T-helper 2 cell treated with Interferon-gamma antibody and Interleukin-4, amounts not matched to agents 100 ng/mL and 5 ng/mL, for 36 hours (primary cell): ENCODE data around the gene MYOCOS. TPM values are rescaled to one million over a fixed set of nuclear protein-coding genes. Genes with fewer than 3 reads are reported as not detected.
"Not testable (repeated sequence)": the region's sequence is repeated elsewhere in the genome, so short reads cannot be mapped to it uniquely, and the experiment has no call there.

Source experiments
- intact Hi-C: fragments of 100-400 bp; cut with micrococcal nuclease; formaldehyde crosslinking; loops from one replicate; pipeline ENCODE4 v1.15.1; 2023
- total RNA-seq: library from RNA; stranded (reverse); gene quantifications from 2 replicates; pipeline ENCODE4 v1.2.3, GENCODE V29; 2022

The MYOCOS gene, protein sequence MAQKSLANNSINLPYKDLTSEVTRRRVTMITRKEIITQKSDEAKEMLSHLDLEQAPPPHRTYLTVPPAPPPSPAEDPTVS
- total RNA-seq = 0.09 and 0.18 TPM in 2 replicates

DNA sequence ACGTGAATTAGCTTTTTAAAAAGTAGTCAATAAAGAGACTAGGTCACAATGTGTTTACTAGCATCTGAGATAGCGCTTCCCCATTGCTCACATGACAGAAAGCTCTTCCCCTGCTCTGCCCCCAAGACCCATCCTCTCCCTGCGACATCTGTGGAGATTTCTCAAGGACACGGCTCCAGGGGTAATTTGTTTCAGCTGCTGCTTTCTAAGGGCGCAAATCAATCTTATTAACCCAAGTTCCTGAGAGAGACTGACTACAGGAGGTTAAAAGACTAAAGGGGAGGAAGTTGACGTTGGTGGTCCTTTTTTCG, at the start of gene MYOCOS:
MYOCOS (plus strand) TSS at position 92 of the 311 bp plus-strand sequence. CDS start 1,641 bp downstream, outside the sequence.
- intact Hi-C loops = no loop called here

DNA sequence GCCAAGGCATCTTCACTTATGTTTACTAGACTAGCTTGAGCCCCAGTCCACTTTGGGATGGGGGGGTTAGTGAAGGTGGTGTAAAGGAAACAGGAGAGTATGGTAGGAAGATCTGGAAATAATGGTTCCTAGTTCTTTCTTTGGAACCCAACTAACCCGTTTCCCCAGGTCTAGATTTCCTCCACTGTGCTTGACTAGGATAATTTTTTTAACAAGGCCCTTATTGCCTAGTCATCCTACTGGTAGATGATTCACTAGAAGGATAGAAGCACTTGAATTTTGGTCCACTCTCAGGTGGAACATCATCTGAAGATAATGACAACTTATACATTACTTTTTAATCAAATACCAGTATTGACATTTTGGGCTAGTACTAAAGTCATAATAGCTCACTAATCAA, 45.9 kb upstream of the MYOCOS start:
- intact Hi-C loops = no loop called here

DNA sequence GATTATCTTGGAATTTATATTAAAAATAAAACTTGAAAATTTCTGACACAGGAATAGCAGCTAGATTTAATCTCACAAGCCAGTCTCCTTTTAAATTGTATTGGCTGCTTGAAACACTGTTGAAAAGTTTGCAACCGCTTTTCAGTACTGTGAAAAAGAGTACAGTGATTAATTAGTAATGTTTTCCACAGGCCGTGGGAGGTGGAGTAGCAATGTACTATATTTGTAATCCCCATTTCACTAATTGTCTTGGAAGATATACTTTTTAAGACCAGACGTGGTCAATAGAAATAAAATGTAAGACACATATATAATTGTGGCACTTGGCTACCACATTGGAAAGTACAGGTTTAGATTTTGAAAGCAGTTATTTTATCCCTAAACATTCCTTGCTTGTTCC, 40.8 kb upstream of the MYOCOS start:
- intact Hi-C loops = loop anchor here (5.0 kb wide), 1 partner anchor 44 kb away; no protein-coding TSS in a partner anchor

DNA sequence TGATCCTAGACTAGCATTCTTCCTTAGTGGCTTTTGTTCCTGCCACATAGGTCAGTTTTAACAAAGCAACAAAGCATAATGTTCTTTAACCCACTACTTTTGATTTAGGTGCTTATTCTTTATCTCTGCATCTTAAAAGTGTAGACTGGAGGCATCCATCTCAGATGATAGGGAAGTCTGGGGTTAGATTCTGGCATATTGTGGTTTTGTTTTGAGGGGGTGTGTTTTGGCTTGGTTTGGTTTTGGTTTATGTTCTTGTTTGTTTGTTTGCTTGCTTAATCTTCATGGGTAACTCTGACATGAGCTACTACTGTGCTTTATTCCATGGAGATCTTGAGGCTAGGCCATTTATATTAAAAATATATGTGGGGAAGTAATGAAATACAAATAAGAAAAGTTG, 40.3 kb upstream of the MYOCOS start:
- intact Hi-C loops = loop anchor here (5.0 kb wide), 1 partner anchor 44 kb away; no protein-coding TSS in a partner anchor

DNA sequence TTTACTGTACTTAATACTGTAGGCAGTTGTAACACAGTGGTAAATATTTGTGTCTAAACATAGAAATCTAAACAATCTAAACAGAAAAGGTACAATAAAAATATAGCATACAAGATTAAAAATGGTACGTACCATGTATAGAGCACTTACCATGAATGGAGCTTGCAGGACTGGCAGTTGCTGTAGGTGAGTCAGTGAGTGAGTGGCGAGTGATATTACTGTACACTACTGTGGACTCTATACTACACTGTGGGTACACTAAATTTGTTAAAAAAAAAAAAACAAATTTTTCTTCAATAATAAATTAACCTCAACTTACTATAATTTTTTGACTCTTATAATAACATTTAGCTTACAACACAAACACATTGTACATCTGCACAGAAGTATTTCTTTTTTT, 39.5 kb upstream of the MYOCOS start:
- intact Hi-C loops = loop anchor here (5.0 kb wide), 1 partner anchor 45 kb away; no protein-coding TSS in a partner anchor

DNA sequence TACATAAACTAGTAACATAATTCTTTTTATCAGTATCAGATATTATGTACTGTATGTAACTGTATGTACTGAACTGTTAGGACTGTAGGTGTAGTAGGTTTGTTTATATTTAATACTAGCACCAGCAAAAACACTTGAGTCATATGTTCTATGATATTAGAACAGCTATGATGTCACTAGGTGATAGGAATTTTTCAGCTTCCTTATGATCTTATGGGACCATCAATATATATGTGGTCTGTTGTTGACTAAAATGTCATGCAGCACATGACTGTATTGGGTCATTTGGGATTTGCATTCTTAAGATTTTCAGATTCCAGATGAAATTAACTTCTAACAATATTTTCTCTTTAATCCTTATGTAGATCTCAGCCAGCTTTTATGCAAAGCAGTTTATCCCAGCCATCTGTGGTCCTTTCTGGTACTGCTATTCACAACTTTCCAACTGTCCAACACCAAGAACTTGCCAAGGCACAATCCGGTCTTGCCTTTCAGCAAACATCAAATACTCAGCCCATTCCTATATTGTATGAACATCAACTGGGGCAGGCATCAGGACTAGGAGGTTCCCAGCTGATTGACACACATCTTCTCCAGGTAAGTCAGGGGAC, 38.3 kb upstream of the MYOCOS start:
- intact Hi-C loops = loop anchor here (5.0 kb wide), 1 partner anchor 46 kb away; no protein-coding TSS in a partner anchor

DNA sequence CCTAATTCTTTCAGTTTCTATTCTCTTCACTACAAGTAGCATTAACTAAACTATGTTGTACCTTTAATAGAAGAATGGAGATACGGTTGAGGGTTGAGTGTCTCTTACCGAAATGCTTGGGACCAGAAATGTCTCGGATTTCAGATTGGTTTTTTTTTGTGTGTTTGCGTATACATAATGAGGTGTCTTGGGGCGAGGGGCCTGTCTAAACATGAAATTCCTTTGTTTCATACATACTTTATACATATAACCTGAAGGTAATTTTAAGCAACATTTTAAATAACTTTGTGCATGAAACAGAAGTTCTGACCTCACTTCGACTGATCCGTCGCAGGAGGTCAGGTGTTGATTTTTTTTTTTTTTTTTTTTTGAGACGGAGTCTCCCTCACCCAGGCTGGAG, 36.3 kb upstream of the MYOCOS start:
- intact Hi-C loops = no loop called here

DNA sequence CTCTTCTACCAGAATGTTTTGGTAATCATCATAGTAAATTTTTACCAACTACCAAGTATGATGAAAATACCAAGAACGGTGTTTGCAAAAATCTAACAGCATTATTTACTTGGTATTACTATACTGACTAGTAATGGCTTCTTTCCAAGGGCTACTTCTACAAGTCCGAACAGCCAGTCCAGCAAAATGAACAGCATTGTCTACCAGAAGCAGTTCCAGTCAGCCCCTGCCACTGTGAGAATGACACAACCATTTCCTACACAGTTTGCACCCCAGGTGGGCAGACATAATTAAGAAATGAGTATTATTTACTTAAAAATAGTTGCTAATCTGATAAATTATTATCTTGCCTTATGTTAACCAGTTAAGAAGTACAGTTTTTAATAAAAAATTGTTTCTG, 33.8 kb upstream of the MYOCOS start:
- intact Hi-C loops = no loop called here

DNA sequence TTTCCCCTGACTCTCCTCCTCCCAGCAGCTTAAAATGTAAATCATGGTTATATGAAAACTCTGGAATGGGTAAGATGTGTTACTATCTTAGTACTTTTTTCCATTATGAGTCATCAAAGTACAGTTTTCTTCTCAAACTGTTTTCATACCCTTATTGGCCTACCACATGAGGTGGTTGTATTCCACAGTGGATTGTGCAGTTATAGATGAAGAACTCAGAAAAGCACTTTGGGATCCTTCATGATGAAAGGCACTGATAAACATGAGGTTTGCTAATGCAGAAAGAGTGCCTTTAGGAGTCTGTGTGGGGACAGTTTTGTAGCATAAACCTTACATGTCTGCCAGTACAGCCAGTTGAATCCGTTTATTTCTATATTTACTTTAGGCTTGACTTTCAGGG, 32.0 kb upstream of the MYOCOS start:
- intact Hi-C loops = no loop called here

DNA sequence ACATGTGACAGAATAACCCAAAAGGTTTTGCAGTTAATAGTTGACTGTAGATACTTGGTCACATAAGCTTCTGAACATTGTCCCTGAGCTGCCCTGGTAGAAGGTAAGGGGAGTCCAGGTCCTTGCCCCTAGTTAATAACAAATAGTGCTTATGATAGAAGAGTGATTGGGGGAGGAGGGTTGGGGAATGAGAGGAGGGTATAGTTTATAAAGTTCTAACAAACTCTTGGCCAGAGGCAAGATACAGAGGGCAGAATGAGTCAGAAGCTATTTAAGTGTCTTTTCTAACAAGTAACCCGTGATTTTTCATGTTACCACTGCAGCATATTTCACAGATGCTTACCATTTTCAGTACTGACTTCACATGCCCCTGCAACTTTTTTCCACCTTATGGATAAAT, 26.7 kb upstream of the MYOCOS start:
- intact Hi-C loops = no loop called here

DNA sequence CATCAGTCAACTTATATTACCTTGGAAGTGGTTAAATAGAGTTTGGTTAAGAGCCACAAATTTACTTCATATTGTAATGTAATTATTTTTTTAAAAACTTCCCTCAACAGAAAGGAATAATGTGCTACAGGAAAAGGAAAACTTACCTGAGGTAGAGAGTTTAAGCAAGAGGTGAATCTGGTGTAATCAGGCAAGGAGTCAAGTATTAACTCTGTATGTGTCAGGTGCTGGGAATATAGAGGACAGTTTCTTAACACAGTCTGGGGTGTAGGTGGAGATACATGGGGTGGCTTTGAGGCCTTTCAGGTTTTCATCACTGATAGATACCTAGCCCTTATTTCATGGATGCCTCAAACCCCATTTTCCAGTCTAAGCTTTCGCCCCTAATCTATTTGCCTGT, 25.9 kb upstream of the MYOCOS start:
- intact Hi-C loops = no loop called here

DNA sequence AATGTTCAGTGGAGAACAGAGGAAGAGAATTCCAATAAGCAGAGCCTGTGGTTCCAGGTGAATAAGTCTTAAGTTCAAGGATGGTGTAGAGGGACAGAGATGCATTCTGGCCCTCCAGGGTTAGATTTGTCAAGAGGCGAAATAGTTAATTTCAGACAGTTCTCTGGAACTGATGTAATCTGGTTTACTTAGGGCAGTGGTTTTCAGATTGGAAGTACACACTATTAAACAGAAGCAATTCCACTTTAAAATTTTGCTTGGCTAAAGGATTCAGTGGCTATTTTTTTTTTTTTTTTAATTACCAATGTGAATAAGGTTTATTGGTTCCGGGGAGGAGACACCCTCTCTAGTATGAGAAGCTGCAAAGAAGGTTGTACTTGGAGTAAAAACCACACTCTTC, 25.3 kb upstream of the MYOCOS start:
- intact Hi-C loops = no loop called here

DNA sequence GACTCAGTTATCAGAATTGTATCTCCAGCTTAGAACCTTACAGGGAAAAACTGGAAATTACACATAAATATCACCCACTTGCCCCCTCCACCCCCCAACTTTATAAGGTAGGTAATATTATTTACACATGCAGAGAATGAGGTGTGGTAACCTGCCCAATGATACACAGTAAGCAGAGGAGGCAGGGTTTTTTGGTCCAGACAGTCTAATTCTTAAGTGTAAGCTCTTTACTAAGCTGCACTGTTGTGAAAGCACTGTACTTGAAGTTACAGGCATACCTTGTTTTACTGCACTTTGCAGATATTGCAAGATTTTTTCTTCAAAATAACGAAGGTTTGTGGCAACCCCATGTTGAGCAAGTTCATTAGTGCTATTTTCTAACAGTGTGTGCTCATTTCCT, 24.8 kb upstream of the MYOCOS start:
- intact Hi-C loops = no loop called here

DNA sequence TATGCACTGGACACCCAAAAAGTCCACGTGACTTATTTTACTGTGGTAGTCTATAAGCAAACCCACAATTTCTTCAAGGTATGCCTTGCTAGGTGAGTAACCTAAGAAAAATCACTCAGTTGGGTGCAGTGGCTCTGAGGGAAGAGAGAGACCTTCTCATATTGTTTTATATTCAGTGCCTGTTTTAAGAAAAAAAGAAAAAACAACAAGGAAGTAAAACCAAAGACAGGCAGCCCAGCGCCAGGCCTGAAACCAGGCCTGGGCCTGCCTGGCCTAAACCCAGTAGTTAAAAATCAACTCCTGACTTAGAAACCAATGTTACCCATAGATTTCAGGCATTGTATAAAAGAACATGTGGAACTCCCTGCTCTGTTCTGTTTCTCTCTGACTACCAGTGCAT, 21.7 kb upstream of the MYOCOS start:
- intact Hi-C loops = not testable (repeated sequence)

DNA sequence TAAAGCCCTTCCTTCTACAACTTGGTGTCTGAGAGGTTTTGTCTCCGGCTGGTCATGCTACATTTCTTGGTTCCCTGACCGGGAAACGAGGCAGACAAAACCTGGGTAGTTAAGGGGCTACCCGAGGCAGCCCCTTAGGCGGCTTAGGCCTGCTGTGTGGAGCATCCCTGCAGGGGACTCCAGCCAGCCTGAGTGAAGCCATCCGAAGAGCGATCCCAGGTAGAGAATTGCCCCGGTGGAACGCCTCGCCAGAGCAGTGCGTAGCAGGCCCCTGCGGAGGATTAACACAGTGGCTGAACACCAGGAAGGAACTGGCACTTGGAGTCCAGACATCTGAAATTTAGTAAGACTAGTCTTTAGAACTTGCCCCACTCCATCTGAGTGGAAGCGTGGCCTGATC, 21.2 kb upstream of the MYOCOS start:
- intact Hi-C loops = no loop called here

DNA sequence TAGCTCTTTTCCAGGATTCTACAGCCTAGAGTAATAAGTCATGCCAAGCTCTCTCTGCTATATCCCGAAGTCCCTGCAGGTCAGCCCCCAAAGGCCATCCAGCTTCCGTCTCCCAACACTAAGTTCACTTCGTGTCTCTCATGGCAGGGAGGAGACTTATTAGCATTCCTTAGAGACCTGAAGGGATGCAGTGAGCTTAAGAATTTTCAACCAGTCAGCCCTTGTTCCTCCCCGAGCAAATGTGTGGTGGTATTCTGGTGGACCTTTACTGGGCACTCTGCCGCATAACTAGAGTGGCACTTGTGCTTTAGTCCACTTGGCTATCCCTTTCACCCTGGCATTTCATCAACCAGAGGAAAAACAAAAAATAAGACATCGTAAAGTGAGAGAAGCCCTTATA, 19.0 kb upstream of the MYOCOS start:
- intact Hi-C loops = not testable (repeated sequence)

DNA sequence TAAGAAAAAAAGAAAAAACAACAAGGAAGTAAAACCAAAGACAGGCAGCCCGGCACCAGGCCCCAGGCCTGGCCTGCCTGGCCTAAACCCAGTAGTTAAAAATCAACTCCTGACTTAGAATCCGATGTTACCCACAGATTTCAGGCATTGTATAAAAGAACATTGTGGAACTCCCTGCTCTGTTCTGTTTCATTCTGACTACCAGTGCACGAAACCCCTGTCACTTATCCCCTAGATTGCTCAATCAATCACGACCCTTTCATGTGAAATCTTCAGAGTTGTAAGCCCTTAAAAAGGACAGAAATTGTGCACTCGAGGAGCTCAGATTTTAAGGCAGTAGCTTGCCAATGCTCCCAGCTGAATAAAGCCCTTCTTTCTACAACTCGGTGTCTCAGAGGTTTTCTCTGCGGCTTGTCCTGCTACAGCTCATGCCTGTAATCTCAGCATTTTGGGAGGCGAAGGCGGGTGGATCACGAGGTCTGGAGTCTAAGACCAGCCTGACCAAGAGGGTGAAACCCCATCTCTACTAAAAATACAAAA, 15.6 kb upstream of the MYOCOS start:
- intact Hi-C loops = no loop called here

DNA sequence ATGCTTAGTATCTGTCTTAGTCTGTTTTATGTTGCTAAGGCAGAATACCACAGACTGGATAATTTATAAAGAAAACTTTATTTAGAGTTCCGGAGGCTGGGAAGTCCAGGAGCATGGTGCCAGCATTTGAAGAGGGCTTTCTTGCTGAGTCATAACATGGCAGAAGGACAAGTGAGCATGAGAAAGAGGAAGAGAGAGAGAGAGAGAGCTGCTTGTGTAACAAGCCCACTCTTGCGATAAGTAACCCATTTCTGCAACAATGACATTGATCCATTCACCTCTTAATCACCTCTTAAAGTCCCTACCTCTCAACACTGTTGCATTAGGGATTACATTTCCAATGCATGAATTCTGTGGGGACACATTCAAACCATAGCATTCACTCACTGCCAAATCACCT, 11.7 kb upstream of the MYOCOS start:
- intact Hi-C loops = no loop called here

DNA sequence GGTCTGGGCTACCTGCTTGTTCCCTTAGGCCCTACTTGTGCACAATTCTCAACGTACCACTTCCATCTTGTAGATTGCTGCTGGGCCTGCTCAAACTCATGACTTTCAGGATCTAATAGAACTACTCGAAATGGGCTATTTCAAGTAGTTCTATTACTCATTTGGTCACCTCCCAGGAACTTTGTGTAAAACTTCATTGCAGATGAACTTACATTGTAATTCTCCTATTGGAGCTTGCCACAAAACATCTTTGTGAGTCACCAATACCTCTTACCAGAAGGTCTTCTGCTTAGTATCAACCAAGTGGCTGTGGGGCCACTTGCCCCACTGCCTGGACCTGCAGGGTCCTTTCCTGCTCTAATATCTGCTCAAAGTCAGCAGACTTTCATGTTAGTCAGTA, 10.7 kb upstream of the MYOCOS start:
- intact Hi-C loops = no loop called here

DNA sequence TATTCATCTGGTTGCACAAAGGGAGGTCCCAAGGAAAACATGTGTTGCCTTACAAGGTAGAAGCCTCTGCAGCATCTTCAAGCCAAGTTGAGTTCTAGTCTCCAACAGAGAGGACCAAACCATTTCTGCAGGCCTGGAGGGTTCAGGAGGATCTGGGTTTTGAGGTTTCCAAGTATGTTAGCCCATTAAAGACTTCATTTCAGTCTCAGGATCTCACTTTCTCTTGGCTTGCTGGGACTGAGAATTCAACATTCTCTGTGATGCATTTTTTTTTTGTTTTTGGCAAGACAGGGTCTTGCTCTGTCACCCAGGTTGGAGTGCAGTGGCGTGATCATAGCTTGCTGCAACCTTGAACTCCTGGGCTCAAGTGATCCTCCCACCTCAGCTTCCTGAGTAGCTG, 8.8 kb upstream of the MYOCOS start:
- intact Hi-C loops = no loop called here

DNA sequence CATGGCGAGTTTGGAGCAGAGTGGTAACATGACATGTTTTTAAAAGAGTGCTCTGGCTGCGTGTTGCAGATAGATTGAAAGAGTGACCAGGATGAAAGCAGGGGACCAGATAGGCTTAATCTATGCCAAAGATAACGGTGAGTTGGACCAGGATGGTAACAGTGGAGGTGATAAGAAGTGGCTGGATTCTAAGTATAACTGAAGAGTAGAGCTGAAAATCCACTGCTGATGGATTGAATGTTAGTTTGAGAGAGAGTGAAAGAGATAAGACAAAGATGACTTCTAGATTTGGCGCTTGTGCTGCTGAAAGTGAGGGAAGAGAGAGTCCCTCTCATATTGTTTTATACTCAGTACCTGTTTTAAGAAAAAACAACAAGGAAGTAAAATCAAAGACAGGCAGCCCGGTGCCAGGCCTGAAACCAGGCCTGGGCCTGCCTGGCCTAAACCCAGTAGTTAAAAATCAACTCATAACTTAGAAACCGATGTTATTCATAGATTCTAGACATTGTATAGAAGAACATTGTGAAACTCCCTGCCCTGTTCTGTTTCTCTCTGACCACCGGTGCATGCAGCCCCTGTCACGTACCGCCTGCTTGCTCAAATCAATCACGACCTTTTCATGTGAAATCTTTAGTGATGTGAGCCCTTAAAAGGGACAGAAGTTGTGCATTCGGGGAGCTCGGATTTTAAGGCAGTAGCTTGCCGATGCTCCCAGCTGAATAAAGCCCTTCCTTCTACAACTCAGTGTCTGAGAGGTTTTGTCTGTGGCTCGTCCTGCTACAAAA, 6.7 kb upstream of the MYOCOS start:
- intact Hi-C loops = not testable (repeated sequence)

DNA sequence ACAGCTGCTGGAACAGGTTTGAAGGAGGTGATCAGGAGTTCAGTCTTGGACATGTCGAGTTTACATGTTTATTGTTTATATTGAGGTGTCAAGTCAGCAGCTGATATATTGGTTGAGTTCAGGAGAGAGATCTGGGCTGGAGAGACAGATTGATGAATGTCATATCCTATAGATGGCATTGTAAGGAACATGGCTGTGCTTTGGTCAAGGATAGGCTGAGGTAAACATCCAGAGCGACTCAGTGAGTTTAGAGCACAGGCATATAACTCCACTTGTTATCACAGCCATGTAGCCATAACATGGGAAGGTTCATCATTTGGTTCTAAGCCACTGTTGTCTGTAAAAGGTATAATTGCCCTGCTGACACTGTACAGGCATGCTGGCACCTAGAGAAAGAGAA, 5.5 kb upstream of the MYOCOS start:
- intact Hi-C loops = no loop called here
